ENCODE results near the gene TMEM178B. TPM values are rescaled to one million over a fixed set of nuclear protein-coding genes. Genes with fewer than 3 reads are reported as not detected.

TMEM178B gene
- total RNA-seq, 4 donors from 2014 or later = 7.7 to 49.9 (median 25.9) TPM

DNA sequence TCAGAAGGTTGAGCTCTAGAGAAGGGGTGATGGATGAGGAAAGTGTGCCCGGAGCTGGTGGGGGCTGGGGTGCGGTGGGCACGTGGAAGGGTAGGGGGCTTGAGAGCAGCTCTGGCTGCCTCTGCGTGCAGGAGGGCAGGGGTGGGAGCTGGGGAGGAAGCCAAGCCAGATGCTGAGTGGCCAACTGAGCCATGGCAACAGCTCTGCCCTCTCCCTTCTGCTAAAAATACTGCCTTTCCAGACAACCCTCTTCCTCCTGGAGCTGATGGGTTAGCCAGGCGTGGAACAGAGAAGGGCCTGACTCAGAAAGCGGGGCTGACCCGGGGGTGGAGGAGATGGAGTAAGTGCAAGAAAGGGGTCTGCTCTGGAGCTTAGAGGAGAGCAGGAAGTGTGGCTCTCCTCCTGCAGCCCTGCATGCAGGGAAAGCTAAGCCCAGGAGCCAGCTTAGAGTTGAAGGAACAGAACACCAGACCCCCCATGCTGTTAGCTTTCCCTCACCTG, 362.8 kb downstream of the TMEM178B start:
- no peak for TF ChIP-seq CTCF (IDR thresholded peaks at IDR 0.05)
- TF ChIP-seq POLR2A (IDR thresholded peaks at IDR 0.05) = no peak
- Histone ChIP-seq H3K27me3 (no peaks in the 10 kb centered on the region), H3K36me3 (no peaks in the 10 kb centered on the region), H3K27ac (no peak overlapping the region), H3K4me1 (peaks cover 0 to 18% of the 10 kb centered on the region in 2 donors), H3K9me3 (no peaks in the 10 kb centered on the region), H3K4me3 (replicated peaks in 1 of 3) (no peak overlapping the region)
- WGBS, 2 donors = 53 to 57% methylated on average over 7 of the region's 7 CpGs
- intact Hi-C loops (cut with DNase I) = no loop called here
- peak in 1 of 2 donors; percentile 3 for DNase-seq

DNA sequence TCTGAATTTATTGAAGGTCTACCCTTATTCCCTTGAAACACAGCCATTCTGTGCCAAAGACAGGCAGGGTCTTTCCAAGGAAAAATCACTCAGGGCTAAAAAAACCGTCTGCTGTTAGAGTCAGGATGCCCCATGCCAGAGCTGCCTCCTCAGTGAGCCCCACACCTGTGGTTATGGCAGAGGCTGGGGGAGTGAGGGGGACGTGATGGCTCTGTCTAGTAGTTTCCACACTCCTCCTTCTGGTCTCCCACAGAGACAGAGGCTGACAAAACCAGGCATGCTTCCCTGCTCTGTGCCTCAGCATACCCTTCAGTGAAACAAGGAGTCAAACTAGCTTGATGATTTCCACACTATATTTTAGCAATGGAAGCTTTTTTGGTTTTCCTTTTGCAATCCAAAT, 365.3 kb downstream of the TMEM178B start:
- H3K27me3 ChIP-seq = no peaks in the 10 kb centered on the region
- no peak overlapping the region for H3K4me3 ChIP-seq (replicated peaks in 1 of 3)
- no peaks in the 10 kb centered on the region for H3K9me3 ChIP-seq
- no peak for DNase-seq
- H3K27ac ChIP-seq = no peak overlapping the region
- H3K36me3 ChIP-seq = no peaks in the 10 kb centered on the region
- intact Hi-C loops (cut with DNase I) = no loop called here
- peaks cover 0 to 9% of the 10 kb centered on the region in 2 donors for H3K4me1 ChIP-seq
- 73 to 79% methylated on average over 2 of the region's 2 CpGs for WGBS, 2 donors
- no peak for TF ChIP-seq CTCF (IDR thresholded peaks at IDR 0.05)
- TF ChIP-seq POLR2A (IDR thresholded peaks at IDR 0.05) = no peak

- H3K9me3 ChIP-seq = no peaks in the 10 kb centered on the region
- no peak overlapping the region for H3K27ac ChIP-seq
- WGBS, 2 donors = 43 to 50% methylated on average over 1 of the region's 1 CpG
- no peak overlapping the region for H3K4me3 ChIP-seq (replicated peaks in 1 of 3)
- intact Hi-C loops (cut with DNase I) = no loop called here
- peaks cover 0 to 9% of the 10 kb centered on the region in 2 donors for H3K4me1 ChIP-seq
- DNase-seq = no peak
- H3K36me3 ChIP-seq = no peaks in the 10 kb centered on the region
- TF ChIP-seq CTCF (IDR thresholded peaks at IDR 0.05) (no peak), POLR2A (IDR thresholded peaks at IDR 0.05) (no peak)
- H3K27me3 ChIP-seq = no peaks in the 10 kb centered on the region
Observed at GRCh38 chr7:141439776-141440175, 365.9 kb downstream of the TMEM178B start.

GRCh38 chr7:141441837-141442627, 368.2 kb downstream of the TMEM178B start:
- H3K9me3 ChIP-seq = no peaks in the 10 kb centered on the region
- no peak overlapping the region for H3K27ac ChIP-seq
- 90% methylated on average over 11 of the region's 11 CpGs for WGBS, 2 donors
- no peak overlapping the region for H3K4me3 ChIP-seq (replicated peaks in 1 of 3)
- no peak for DNase-seq
- intact Hi-C loops (cut with DNase I) = no loop called here
- TF ChIP-seq CTCF (IDR thresholded peaks at IDR 0.05) (no peak), POLR2A (IDR thresholded peaks at IDR 0.05) (no peak)
- H3K36me3 ChIP-seq = no peaks in the 10 kb centered on the region
- H3K27me3 ChIP-seq = no peaks in the 10 kb centered on the region
- peaks cover 0 to 3% of the 10 kb centered on the region in 2 donors for H3K4me1 ChIP-seq

DNA sequence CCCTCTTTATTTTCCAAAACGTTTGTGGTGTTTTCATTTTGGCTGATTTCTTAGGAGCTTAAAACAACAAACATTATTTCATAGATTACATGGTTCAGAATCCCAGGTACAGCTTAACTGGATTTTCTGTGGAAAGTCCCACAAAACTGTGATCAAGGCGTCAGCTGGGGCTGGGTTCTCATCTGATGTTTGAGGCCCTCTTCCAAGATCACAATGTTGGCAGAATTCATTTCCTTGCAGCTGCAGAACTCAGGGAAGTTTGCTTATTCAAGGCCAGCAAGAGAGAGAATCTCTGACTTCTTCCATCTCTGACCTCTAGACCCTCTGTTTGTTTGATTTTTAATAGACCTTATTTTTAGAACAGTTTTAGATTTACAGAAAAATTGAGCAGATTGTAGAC, 368.9 kb downstream of the TMEM178B start:
- 44 to 50% methylated on average over 2 of the region's 2 CpGs for WGBS, 2 donors
- no peak overlapping the region for H3K27ac ChIP-seq
- no peaks in the 10 kb centered on the region for H3K27me3 ChIP-seq
- H3K4me3 ChIP-seq (replicated peaks in 1 of 3) = no peak overlapping the region
- no peaks in the 10 kb centered on the region for H3K9me3 ChIP-seq
- intact Hi-C loops (cut with DNase I) = no loop called here
- H3K4me1 ChIP-seq = peaks cover 0 to 3% of the 10 kb centered on the region in 2 donors
- TF ChIP-seq CTCF (IDR thresholded peaks at IDR 0.05) (no peak), POLR2A (IDR thresholded peaks at IDR 0.05) (no peak)
- H3K36me3 ChIP-seq = no peaks in the 10 kb centered on the region
- no peak for DNase-seq

All from thyroid gland (tissue), 4 donors.